GM19099 (cell line): Measurements from ENCODE around the gene GUCY1A2.

Experiments
- POLR2A ChIP-seq: IDR thresholded peaks from 3 replicates; pipeline ENCODE4 v1.6.1; 2011; ENCODE audit warnings: low read depth; ENCODE audit not compliant: insufficient read length; ENCODE audit errors: extremely low read depth

Gene GUCY1A2

DNA sequence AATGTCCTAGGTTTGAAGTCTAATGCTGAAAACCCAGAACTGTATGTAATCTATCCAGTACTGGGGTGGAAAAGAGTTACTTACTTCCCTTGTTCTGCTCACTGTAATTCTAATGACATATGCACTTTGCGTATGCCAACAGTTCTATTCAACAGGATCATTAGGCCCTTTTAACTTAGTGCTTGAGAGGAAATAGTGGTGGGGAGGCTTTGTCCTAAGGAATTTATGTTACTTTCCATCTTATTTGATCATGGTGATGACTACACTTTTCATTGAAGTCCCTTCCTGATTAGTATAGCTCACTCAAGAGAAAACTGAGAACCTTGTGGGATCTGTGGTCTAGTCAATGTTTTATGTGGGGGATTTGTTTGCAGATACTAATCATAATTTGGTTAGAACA, 348.2 kb downstream of the GUCY1A2 start:
- TF ChIP-seq POLR2A, result no peak

DNA sequence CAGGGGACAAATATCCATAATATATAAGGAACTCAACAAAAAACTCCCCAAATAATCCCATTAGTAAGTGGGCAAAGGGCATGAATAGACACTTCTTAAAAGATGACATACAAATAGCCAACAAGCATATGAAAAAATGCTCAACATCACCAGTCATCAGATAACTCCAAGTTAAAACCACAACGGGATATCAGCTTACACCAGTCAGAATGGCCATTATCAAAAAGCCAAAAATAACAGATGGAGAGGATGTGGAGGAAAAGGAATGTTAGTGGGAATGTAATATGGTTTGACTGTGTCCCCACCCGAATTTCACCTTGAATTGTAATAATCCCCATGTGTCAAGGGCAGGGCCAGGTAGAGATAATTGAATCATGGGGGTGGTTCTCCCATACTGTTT, 350.1 kb downstream of the GUCY1A2 start:
- no peak for TF ChIP-seq POLR2A

DNA sequence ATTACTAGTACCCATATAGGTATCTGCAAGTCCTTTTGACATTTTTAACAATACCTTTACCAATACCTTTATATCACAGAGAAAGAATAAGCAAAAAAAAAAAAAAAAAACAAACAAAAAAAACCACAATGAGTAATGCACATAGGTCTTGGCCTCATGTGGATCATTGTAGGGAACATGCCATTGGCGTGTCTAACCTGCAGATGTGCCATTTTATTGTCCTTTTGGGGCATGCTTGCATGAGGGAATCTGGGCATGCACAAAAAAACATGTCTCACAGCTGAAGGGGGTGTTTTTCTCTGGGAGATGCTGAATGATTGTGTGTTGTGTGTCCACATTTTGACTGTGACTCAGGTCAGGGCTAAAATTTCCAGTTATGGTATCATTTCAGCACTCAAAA, 361.6 kb downstream of the GUCY1A2 start:
- no peak for TF ChIP-seq POLR2A

DNA sequence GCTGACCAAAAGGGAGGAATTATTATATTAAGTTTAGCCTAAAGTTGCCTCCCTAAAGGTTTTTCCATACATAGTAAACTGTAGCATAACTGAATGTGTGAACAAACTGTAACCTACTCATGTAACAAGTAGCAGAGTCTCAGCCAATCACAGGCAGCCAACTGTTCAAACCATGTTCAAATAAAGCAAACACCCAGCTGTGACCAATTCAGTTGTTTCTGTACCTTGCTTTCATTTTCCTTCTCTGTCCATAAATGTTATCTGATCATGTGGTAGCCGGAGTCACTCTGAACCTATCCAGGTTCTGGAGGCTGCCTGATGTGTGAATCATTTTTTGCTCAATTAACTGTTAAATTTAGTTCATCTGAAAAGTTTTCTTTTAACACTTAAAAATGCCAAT, 373.5 kb downstream of the GUCY1A2 start:
- no peak for TF ChIP-seq POLR2A

DNA sequence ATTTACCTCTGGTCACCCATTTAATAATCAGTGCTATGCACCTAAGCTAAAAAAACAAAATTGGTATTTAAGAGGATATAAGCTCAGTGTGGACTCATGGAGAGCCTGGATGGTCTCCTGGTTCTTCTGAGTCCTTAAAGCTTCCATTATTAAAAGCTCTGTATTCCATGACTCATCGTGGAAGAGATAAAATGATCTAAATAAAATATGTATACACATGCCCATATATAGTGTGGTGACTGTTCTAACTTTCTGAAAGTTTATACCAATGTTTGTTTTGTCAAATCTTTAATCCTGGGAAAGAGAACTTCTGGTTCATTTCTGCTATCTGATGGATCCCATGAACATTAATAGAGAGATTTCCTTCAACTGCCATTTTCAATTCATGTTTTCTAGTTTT, 375.9 kb downstream of the GUCY1A2 start:
- no peak for TF ChIP-seq POLR2A

DNA sequence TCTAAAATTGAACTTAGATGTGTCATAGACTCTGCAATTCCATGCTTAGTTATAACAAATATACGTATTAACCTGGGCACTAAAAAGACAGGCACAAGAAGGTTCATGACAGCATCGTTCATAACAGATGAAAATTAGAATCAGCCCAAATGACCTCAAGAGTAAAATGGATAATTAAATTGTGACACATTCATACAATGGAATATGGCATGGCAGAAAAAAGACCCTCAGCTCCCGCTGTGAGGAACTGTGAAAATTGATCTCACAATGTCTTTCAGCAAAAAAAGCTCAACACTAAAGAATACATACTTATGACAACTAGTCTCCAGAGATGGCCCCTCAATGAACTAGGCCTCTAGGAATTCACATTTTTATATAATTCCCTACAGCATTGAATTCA, 386.0 kb downstream of the GUCY1A2 start:
- TF ChIP-seq POLR2A, result no peak

GRCh38 chr11:106627694-106628093, 390.6 kb downstream of the GUCY1A2 start:
- TF ChIP-seq POLR2A, result no peak

DNA sequence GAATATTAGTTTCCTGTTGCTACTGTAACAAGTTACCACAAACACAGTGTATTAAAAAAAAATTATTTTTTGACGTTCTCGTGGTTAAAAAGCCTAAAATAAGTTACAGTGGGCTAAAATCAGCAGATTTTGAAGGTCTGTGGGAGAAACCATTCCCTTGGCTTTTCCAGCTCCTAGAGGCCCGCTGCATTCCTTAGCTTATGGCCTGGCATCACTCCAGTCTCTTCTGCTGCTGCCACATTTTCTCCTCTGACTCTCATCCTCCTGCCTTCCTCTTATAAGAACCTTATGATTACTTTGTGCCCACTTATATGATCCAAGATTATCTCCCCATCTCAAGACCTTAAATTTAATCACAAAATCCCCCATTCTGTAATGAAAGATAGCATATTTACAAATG, 392.7 kb downstream of the GUCY1A2 start:
- no peak for TF ChIP-seq POLR2A

DNA sequence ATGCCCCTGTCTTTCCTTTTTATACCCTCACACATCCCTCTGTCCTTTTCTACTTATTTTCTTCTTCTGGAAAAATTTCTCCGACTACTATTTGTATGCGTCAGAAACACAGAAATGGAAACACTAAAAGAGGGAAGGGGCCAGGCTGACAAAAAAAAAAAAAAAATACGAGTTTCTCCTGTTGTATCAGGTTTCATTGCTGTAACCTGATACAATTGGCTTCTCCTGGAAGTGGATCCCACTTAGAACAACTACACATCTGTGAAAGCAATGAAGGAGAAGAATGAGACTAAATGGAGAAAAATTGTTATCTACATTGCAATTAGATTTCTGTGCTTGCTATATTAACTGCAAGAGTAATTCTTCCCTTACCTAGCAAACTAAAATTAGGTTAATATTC, 393.9 kb downstream of the GUCY1A2 start:
- TF ChIP-seq POLR2A, result no peak
